HEK293T (cell line): ENCODE results near the gene SLC35B4.

Experiments
- CTCF ChIA-PET: fragments of 350-600 bp; formaldehyde crosslinking; extraction: SDS; loops from one replicate; lab custom pipeline; 2021; ENCODE audit warnings: antibody characterized with exemption, inconsistent platforms; lab: Yijun Ruan, JAX
- POLR2A ChIA-PET: fragments of 350-600 bp; formaldehyde crosslinking; extraction: SDS; loops from one replicate; lab custom pipeline; 2020; ENCODE audit warnings: antibody characterized with exemption, inconsistent platforms; lab: Yijun Ruan, JAX
- DNase-seq: peaks from one replicate; pipeline ENCODE4 v3.0.0; 2012; ENCODE audit warnings: mixed read lengths; ENCODE audit errors: extremely low spot score
- ARNT ChIP-seq: fragments of 450-650 bp; IDR thresholded peaks from 2 replicates; pipeline ENCODE4 v1.6.1; 2017; ENCODE audit warnings: mild to moderate bottlenecking
- BHLHE40 ChIP-seq: fragments of 450-650 bp; IDR thresholded peaks from 2 replicates; pipeline ENCODE4 v1.6.1; 2016; ENCODE audit warnings: mild to moderate bottlenecking, moderate library complexity, borderline replicate concordance
- CTBP1 ChIP-seq: fragments of 450-650 bp; IDR thresholded peaks from 2 replicates; pipeline ENCODE4 v1.6.1; 2016; ENCODE audit warnings: borderline replicate concordance
- ELF4 ChIP-seq: fragments of 450-650 bp; IDR thresholded peaks from 2 replicates; pipeline ENCODE4 v1.6.1; 2017; ENCODE audit warnings: antibody characterized with exemption
- FOXA1 ChIP-seq: fragments of 450-650 bp; IDR thresholded peaks from 2 replicates; pipeline ENCODE4 v1.6.1; 2016; ENCODE audit warnings: mild to moderate bottlenecking
- FOXK2 ChIP-seq: fragments of 450-650 bp; IDR thresholded peaks from 2 replicates; pipeline ENCODE4 v1.6.1; 2016; ENCODE audit warnings: mild to moderate bottlenecking
- FOXM1 ChIP-seq: fragments of 450-650 bp; IDR thresholded peaks from 2 replicates; pipeline ENCODE4 v1.6.1; 2017; ENCODE audit warnings: mild to moderate bottlenecking, borderline replicate concordance
- HDGF ChIP-seq: fragments of 450-650 bp; IDR thresholded peaks from 2 replicates; pipeline ENCODE4 v1.6.1; 2017; ENCODE audit warnings: antibody characterized with exemption, borderline replicate concordance
- L3MBTL2 ChIP-seq: fragments of 450-650 bp; conservative IDR thresholded peaks from 2 replicates; pipeline ENCODE4 v1.6.1; 2016; ENCODE audit warnings: mild to moderate bottlenecking
- LEF1 ChIP-seq: fragments of 450-650 bp; IDR thresholded peaks from 2 replicates; pipeline ENCODE4 v1.6.1; 2017; ENCODE audit warnings: mild to moderate bottlenecking, borderline replicate concordance
- NFRKB ChIP-seq: fragments of 450-650 bp; IDR thresholded peaks from 2 replicates; pipeline ENCODE4 v1.6.1; 2016; ENCODE audit warnings: mild to moderate bottlenecking, moderate library complexity
- PKNOX1 ChIP-seq: fragments of 450-650 bp; IDR thresholded peaks from 2 replicates; pipeline ENCODE4 v1.6.1; 2016
- SP1 ChIP-seq: fragments of 450-650 bp; IDR thresholded peaks from 2 replicates; pipeline ENCODE4 v1.6.1; 2017
- SUZ12 ChIP-seq: fragments of 450-650 bp; IDR thresholded peaks from 2 replicates; pipeline ENCODE4 v1.6.1; 2016; ENCODE audit warnings: mild to moderate bottlenecking
- TARDBP ChIP-seq: fragments of 450-650 bp; IDR thresholded peaks from 2 replicates; pipeline ENCODE4 v1.6.1; 2016
- ZNF384 ChIP-seq: fragments of 450-650 bp; IDR thresholded peaks from 2 replicates; pipeline ENCODE4 v1.6.1; 2016

Gene SLC35B4

GRCh38 chr7:134246761-134247160 is 70.0 kb downstream of the SLC35B4 start:
- no peak for DNase-seq
- POLR2A ChIA-PET = no interaction called here
- CTCF ChIA-PET = no interaction called here
- TF ChIP-seq SUZ12 = no peak
- no peak for TF ChIP-seq ELF4
- TF ChIP-seq ZNF384 = no peak
- TF ChIP-seq PKNOX1 = no peak
- TF ChIP-seq ARNT = no peak
- no peak for TF ChIP-seq TARDBP
- no peak for TF ChIP-seq L3MBTL2
- no peak for TF ChIP-seq FOXM1
- TF ChIP-seq NFRKB = no peak

DNA sequence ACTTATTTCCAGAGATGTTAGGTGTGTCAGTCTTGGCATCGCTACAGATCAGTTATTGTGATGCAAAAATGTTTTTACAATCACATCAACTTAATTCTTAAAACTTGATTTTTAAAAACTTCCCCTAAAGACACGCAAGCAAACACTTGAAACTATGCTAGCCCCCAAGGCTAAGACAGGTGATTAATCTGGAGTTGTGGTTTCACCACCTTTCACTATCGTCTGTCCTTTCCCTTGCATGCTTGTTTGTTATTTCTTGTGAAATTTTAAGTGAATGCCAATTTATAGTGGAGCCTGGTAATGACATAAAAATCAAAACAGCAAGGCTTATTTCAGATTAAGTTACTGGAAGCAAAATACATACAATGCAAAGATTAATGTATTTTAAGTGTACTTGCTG is 70.4 kb downstream of the SLC35B4 start:
- ChIA-PET CTCF (no interaction called here), POLR2A (no interaction called here)
- no peak for TF ChIP-seq PKNOX1
- TF ChIP-seq LEF1 = no peak
- no peak for TF ChIP-seq ZNF384
- no peak for TF ChIP-seq FOXM1
- TF ChIP-seq SUZ12 = no peak
- TF ChIP-seq NFRKB = no peak
- no peak for TF ChIP-seq BHLHE40
- TF ChIP-seq ELF4 = no peak
- no peak for TF ChIP-seq FOXK2
- TF ChIP-seq L3MBTL2 = no peak
- TF ChIP-seq CTBP1 = no peak
- TF ChIP-seq HDGF = no peak
- no peak for TF ChIP-seq ARNT
- no peak for TF ChIP-seq FOXA1
- TF ChIP-seq SP1 = no peak
- no peak for TF ChIP-seq TARDBP
- no peak for DNase-seq

GRCh38 chr7:134245253-134245652 is 71.5 kb downstream of the SLC35B4 start:
- ChIA-PET CTCF (no interaction called here), POLR2A (no interaction called here)
- TF ChIP-seq SUZ12 (no peak), CTBP1 (0 out of 2 replicates have a peak, but pooled peaks have one; percentile 13), FOXK2 (no peak), FOXA1 (no peak)
- DNase-seq = no peak
